A673 (cell line): Measurements from ENCODE around the gene ALPK3. TPM values are rescaled to one million over a fixed set of nuclear protein-coding genes. Genes with fewer than 3 reads are reported as not detected.

Experiments used
- BruUV-seq: library from RNA; stranded (reverse); fragments of 400-500 nt; replicated peaks from 2 replicates; lab custom pipeline; 2021; lab: Mats Ljungman, UMichigan
- CTCF ChIA-PET: fragments of 300-600 bp; sonication (Branson Sonifier 250); formaldehyde crosslinking; loops from one replicate; lab custom pipeline; 2022; ENCODE audit warnings: antibody characterized with exemption; lab: Charles Lee
- POLR2A ChIA-PET: fragments of 300-600 bp; sonication (Branson Sonifier 250); formaldehyde crosslinking; loops from one replicate; lab custom pipeline; 2022; ENCODE audit warnings: antibody characterized with exemption; ENCODE audit not compliant: low non-redundant PET; lab: Charles Lee
- DNase-seq: peaks from one replicate; pipeline ENCODE4 v3.0.0-alpha.2; 2015; ENCODE audit warnings: low spot score
- H3K27ac ChIP-seq: fragments of 200-600 bp; sonication (generic); 2 replicates; pipeline ENCODE4 v1.5.1; 2016; ENCODE audit warnings: mixed run types, low read depth, mild to moderate bottlenecking, mixed read lengths, antibody characterized with exemption, low read length; ENCODE audit not compliant: poor library complexity, severe bottlenecking
- H3K27me3 ChIP-seq: fragments of 200-600 bp; sonication (generic); replicated peaks from 2 replicates; pipeline ENCODE4 v1.6.1; 2017; ENCODE audit warnings: mixed run types, low read depth, mild to moderate bottlenecking, mixed read lengths, antibody characterized with exemption, low read length; ENCODE audit not compliant: insufficient read depth, poor library complexity
- H3K36me3 ChIP-seq: fragments of 200-600 bp; sonication (generic); 2 replicates; pipeline ENCODE4 v1.6.1; 2016; ENCODE audit warnings: mixed run types, mild to moderate bottlenecking, mixed read lengths, antibody characterized with exemption, low read length; ENCODE audit not compliant: insufficient read depth, poor library complexity, severe bottlenecking
- H3K4me1 ChIP-seq: fragments of 200-600 bp; sonication (generic); 2 replicates; pipeline ENCODE4 v1.6.1; 2017; ENCODE audit warnings: mixed run types, mild to moderate bottlenecking, mixed read lengths, antibody characterized with exemption, low read length; ENCODE audit not compliant: insufficient read depth, poor library complexity, severe bottlenecking
- H3K4me3 ChIP-seq: fragments of 200-600 bp; sonication (generic); 2 replicates; pipeline ENCODE4 v1.5.1; 2016; ENCODE audit warnings: low read depth, mixed run types, mild to moderate bottlenecking, mixed read lengths, low read length; ENCODE audit not compliant: poor library complexity, severe bottlenecking
- H3K9me3 ChIP-seq: fragments of 200-600 bp; sonication (generic); 2 replicates; pipeline ENCODE4 v1.6.1; 2016; ENCODE audit warnings: mixed run types, low read depth, mild to moderate bottlenecking, mixed read lengths, antibody characterized with exemption, low read length; ENCODE audit not compliant: poor library complexity, severe bottlenecking
- EZH2 ChIP-seq: fragments of 200-600 bp; sonication (generic); IDR thresholded peaks from 2 replicates; pipeline ENCODE4 v1.6.1; 2017; ENCODE audit warnings: borderline replicate concordance, low read depth, mild to moderate bottlenecking, mixed read lengths, antibody characterized with exemption, low read length; ENCODE audit not compliant: poor library complexity, severe bottlenecking
- intact Hi-C: fragments of 100-400 bp; cut with micrococcal nuclease; formaldehyde crosslinking; loops from one replicate; pipeline ENCODE4 v1.10.0; 2022; ENCODE audit not compliant: unreplicated experiment
- total RNA-seq: library from RNA; stranded (reverse); gene quantifications from 2 replicates; pipeline ENCODE4 v1.2.3, GENCODE V29; 2021
- TF ChIP-seq, protein P1 (sequence below): fragments of 300-800, 200-600 bp; sonication (generic); conservative IDR thresholded peaks from 2 replicates; pipeline ENCODE4 v1.5.1; 2017; ENCODE audit warnings: low read depth, mild to moderate bottlenecking, antibody characterized with exemption, low read length, moderate library complexity, mixed read lengths

The ALPK3 gene
- total RNA-seq, 1 experiment from 2014 or later, result 0.67 TPM

DNA sequence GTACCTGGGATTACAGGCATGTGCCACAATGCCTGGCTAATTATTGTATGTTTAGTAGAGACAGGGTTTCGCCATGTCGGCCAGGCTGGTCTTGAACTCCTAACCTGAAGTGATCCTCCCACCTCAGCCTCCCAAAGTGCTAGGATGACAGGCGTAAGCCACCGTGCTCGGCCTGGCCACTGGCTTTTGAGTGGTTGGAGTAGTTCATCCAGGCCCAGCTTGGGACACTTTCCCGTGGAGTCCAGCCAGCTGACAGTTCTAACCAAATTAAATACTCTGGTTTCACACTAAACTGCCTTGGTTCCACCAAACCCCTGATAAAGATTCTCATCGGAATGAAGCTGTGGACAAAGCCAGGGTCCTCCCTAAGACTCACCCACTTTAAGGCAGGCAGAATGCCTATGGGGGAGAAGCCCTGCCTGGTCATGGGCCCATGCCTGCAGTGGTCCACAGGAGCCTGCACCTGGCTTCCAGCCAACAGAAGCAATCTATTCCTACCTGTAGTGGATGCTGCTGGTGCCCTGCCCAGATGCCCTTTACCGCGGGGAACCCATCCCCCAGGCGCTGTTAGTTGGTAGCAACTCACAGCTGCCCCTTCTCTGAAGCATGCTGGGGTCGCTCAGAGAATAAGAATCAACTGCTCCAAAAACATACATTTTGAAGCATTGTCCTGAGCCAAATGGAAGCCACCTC lies 62.1 kb downstream of the ALPK3 start:
- POLR2A ChIA-PET, result interaction anchor here (0.5 kb wide), 1 partner anchor 34 kb away, joined by 8 read pairs; no protein-coding TSS in a partner anchor

DNA sequence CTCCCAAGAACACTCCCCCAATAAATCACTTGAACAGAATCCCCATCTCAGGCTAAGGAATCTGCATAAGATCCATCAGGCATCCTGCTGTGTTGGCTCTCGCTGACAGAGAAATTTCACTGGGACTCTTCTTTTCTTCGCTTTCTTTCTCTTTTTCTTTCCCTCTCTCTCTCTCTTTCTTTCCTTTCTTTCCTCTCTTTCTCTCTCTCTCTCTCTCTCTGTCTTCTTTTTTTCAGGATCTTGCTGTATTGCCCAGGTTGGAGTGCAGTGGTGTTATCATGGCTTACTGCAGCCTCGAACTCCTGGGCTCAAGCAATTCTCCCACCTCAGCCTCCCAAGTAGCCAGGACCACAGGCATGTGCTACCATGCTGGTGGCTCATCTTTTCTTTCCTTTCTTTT lies 62.9 kb downstream of the ALPK3 start:
- ChIA-PET CTCF (no interaction called here), POLR2A (no interaction called here)
- Histone ChIP-seq H3K4me3 (no peak overlapping the region), H3K36me3 (no peaks in the 10 kb centered on the region), H3K27ac (no peak overlapping the region), H3K9me3 (no peaks in the 10 kb centered on the region), H3K4me1 (no peaks in the 10 kb centered on the region), H3K27me3 (no peaks in the 10 kb centered on the region)
- DNase-seq, result no peak
- no peak for TF ChIP-seq EZH2
- TF ChIP-seq, protein P1, sequence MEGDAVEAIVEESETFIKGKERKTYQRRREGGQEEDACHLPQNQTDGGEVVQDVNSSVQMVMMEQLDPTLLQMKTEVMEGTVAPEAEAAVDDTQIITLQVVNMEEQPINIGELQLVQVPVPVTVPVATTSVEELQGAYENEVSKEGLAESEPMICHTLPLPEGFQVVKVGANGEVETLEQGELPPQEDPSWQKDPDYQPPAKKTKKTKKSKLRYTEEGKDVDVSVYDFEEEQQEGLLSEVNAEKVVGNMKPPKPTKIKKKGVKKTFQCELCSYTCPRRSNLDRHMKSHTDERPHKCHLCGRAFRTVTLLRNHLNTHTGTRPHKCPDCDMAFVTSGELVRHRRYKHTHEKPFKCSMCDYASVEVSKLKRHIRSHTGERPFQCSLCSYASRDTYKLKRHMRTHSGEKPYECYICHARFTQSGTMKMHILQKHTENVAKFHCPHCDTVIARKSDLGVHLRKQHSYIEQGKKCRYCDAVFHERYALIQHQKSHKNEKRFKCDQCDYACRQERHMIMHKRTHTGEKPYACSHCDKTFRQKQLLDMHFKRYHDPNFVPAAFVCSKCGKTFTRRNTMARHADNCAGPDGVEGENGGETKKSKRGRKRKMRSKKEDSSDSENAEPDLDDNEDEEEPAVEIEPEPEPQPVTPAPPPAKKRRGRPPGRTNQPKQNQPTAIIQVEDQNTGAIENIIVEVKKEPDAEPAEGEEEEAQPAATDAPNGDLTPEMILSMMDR, result no peak
- BruUV-seq, result no TSS peak
- intact Hi-C loops, result no loop called here

More for the DNA sequence above, 62.1 kb downstream of the ALPK3 start:
- Histone ChIP-seq H3K36me3 (no peaks in the 10 kb centered on the region), H3K9me3 (no peaks in the 10 kb centered on the region), H3K27ac (no peak overlapping the region), H3K4me3 (no peak overlapping the region), H3K4me1 (no peaks in the 10 kb centered on the region), H3K27me3 (no peaks in the 10 kb centered on the region)
- no TSS peak for BruUV-seq
- DNase-seq, result no peak
- intact Hi-C loops, result loop anchor here (2.0 kb wide), 1 partner anchor 290 kb away; no protein-coding TSS in a partner anchor
- CTCF ChIA-PET, result interaction anchor here (0.5 to 1.2 kb wide), 3 partner anchors 49 to 308 kb away, joined by 4 to 7 read pairs (median 6); no protein-coding TSS in a partner anchor
- no peak for TF ChIP-seq EZH2
- TF ChIP-seq, protein P1, result no peak

DNA sequence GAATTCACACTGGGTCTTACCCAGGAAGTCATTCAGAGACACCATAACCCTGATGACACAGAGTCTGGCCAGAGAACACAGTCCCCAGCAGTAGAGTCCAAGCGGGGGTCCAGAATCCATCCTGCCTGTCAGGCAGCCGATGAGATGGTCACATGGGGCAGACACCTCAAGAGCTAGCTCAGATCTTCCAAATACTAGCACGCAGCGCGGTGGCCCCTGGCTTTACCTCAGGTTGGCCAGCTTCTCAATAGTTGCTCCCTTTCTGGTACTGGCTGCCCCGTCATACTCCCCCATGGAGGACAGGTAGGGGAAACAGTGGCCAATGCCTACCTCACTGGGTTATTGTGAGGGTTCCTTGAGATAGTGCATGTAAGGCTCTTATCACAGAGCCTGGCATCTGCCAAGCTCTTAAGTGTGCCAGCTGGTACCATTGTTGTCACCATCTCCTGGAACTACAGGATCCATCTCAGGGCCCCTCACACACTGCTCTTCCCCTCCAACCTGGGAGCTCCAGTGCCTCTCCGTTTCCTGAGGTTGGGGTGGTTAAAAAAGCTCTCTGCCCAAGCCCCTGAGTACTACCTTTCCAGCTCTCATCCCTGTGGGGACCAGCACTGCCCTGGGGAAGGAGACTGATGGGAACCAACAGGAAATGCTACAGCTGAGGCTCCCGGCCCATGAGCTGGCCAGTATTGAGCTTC lies 63.8 kb downstream of the ALPK3 start:
- Histone ChIP-seq H3K36me3 (no peaks in the 10 kb centered on the region), H3K27ac (no peak overlapping the region), H3K27me3 (no peaks in the 10 kb centered on the region), H3K4me3 (no peak overlapping the region), H3K4me1 (no peaks in the 10 kb centered on the region), H3K9me3 (no peaks in the 10 kb centered on the region)
- POLR2A ChIA-PET, result no interaction called here
- BruUV-seq, result no TSS peak
- CTCF ChIA-PET, result no interaction called here
- intact Hi-C loops, result no loop called here
- TF ChIP-seq, protein P1, result no peak
- no peak for DNase-seq
